GM23338 (cell line): ENCODE data around the gene C11orf21. TPM values are rescaled to one million over a fixed set of nuclear protein-coding genes. Genes with fewer than 3 reads are reported as not detected.

Experiments
- ATAC-seq: fragments of 200-7000 bp; cut with Tn5 transposase; 3 replicates; pipeline ENCODE4 v1.9.1; 2020
- DNase-seq: peaks from one replicate; pipeline ENCODE4 v3.0.0-alpha.2; 2015; ENCODE audit warnings: low spot score
- H2AFZ ChIP-seq: fragments of 200-600 bp; sonication (generic); 2 replicates; pipeline ENCODE4 v1.8.0; 2016; ENCODE audit warnings: antibody characterized with exemption, mild to moderate bottlenecking, moderate library complexity
- H3F3A ChIP-seq: fragments of 200-600 bp; sonication (generic); replicated peaks from 2 replicates; pipeline ENCODE4 v1.8.0; 2017; ENCODE audit warnings: antibody characterized with exemption, mixed run types, low read depth
- H3K27ac ChIP-seq: fragments of 200-600 bp; sonication (generic); 2 replicates; pipeline ENCODE4 v1.6.1; 2016; ENCODE audit warnings: low read depth
- H3K27me3 ChIP-seq: fragments of 200-600 bp; sonication (generic); 2 replicates; pipeline ENCODE4 v1.8.0; 2016; ENCODE audit warnings: mild to moderate bottlenecking, mixed run types, moderate library complexity; ENCODE audit not compliant: insufficient read depth
- H3K36me3 ChIP-seq: fragments of 200-600 bp; sonication (generic); 2 replicates; pipeline ENCODE4 v1.8.0; 2016; ENCODE audit warnings: mild to moderate bottlenecking; ENCODE audit not compliant: insufficient read depth
- H3K4me1 ChIP-seq: fragments of 200-600 bp; sonication (generic); 2 replicates; pipeline ENCODE4 v1.8.0; 2016; ENCODE audit warnings: mild to moderate bottlenecking, moderate library complexity; ENCODE audit not compliant: insufficient read depth
- H3K4me2 ChIP-seq: fragments of 200-600 bp; sonication (generic); 2 replicates; pipeline ENCODE4 v1.7.1; 2017; ENCODE audit warnings: mixed run types
- H3K4me3 ChIP-seq: fragments of 200-600 bp; sonication (generic); 2 replicates; pipeline ENCODE4 v1.6.1; 2016; ENCODE audit warnings: mixed run types
- H3K79me2 ChIP-seq: fragments of 200-600 bp; sonication (generic); replicated peaks from 2 replicates; pipeline ENCODE4 v1.8.0; 2017; ENCODE audit warnings: mild to moderate bottlenecking; ENCODE audit not compliant: insufficient read depth
- H3K9me2 ChIP-seq: fragments of 200-600 bp; sonication (generic); 2 replicates; pipeline ENCODE4 v1.8.0; 2017; ENCODE audit not compliant: insufficient read depth
- H4K20me1 ChIP-seq: fragments of 200-600 bp; sonication (generic); replicated peaks from 2 replicates; pipeline ENCODE4 v1.8.0; 2017; ENCODE audit warnings: mild to moderate bottlenecking; ENCODE audit not compliant: insufficient read depth
- H3K27ac Mint-ChIP-seq: 2 replicates; pipeline ENCODE4 v1.8.0; 2020; ENCODE audit warnings: inconsistent platforms, mild to moderate bottlenecking, moderate library complexity, mixed read lengths
- H3K27me3 Mint-ChIP-seq: 3 replicates; pipeline ENCODE4 v1.8.0; 2022; ENCODE audit warnings: low read depth, mild to moderate bottlenecking, moderate library complexity, mixed read lengths, inconsistent platforms; ENCODE audit not compliant: insufficient read depth, poor library complexity
- H3K36me3 Mint-ChIP-seq: 3 replicates; pipeline ENCODE4 v1.8.0; 2021; ENCODE audit warnings: low read depth, mild to moderate bottlenecking, inconsistent platforms, moderate library complexity, mixed read lengths
- H3K4me1 Mint-ChIP-seq: 3 replicates; pipeline ENCODE4 v1.8.0; 2020; ENCODE audit warnings: mild to moderate bottlenecking, inconsistent platforms, mixed read lengths
- H3K4me3 Mint-ChIP-seq: 3 replicates; pipeline ENCODE4 v1.8.0; 2021; ENCODE audit warnings: moderate library complexity, mild to moderate bottlenecking, inconsistent platforms, mixed read lengths
- H3K9me3 Mint-ChIP-seq: 3 replicates; pipeline ENCODE4 v1.8.0; 2020; ENCODE audit warnings: moderate library complexity, mild to moderate bottlenecking, inconsistent platforms, mixed read lengths
- ETS1 ChIP-seq: IDR thresholded peaks from 2 replicates; pipeline ENCODE4 v1.6.1; 2016; ENCODE audit warnings: antibody characterized with exemption
- EZH2 ChIP-seq: fragments of 200-600 bp; sonication (generic); IDR thresholded peaks from one replicate; pipeline ENCODE4 v1.8.0; 2017; ENCODE audit warnings: antibody characterized with exemption, mild to moderate bottlenecking, low read depth; ENCODE audit not compliant: unreplicated experiment
- EZH2phosphoT487 ChIP-seq: fragments of 200-600 bp; sonication (generic); IDR thresholded peaks from one replicate; pipeline ENCODE4 v1.8.1; 2018; ENCODE audit warnings: antibody characterized with exemption; ENCODE audit not compliant: unreplicated experiment
- JUNB ChIP-seq: IDR thresholded peaks from one replicate; pipeline ENCODE4 v1.6.1; 2016; ENCODE audit warnings: antibody characterized with exemption; ENCODE audit not compliant: unreplicated experiment
- POLR2AphosphoS5 ChIP-seq: IDR thresholded peaks from 2 replicates; pipeline ENCODE4 v1.6.1; 2016; ENCODE audit warnings: antibody characterized with exemption, low read depth
- REST ChIP-seq: IDR thresholded peaks from one replicate; pipeline ENCODE4 v1.6.1; 2018; ENCODE audit warnings: antibody characterized with exemption; ENCODE audit not compliant: unreplicated experiment
- ZNF331 ChIP-seq: fragments of 250-450 bp; sonication (Bioruptor Pico); IDR thresholded peaks from 2 replicates; pipeline ENCODE4 v1.5.0; 2020; ENCODE audit warnings: low read depth, mild to moderate bottlenecking, moderate library complexity
- ZNF462 ChIP-seq: fragments of 250-450 bp; sonication (Bioruptor Pico); IDR thresholded peaks from 2 replicates; pipeline ENCODE4 v1.5.0; 2020; ENCODE audit warnings: mild to moderate bottlenecking, moderate library complexity
- polyA plus RNA-seq: library from polyadenylated mRNA; unstranded; fragments of >200 nt; fragmentation: Nextera tagmentation; extraction: Ambion mirVana; gene quantifications from 2 replicates; pipeline ENCODE4 v1.2.1, GENCODE V29; 2016
- total RNA-seq: library from RNA; depleted of rRNA; stranded (reverse); fragments of >200 nt; shearing (Covaris generic); gene quantifications from 2 replicates; pipeline ENCODE4 v1.2.3, GENCODE V29; 2014

The C11orf21 gene
- total and polyA plus RNA-seq, 2 experiments from 2014 or later: not detected

- H3K27me3 ChIP-seq: no peaks in the 10 kb centered on the region
- no peaks in the 10 kb centered on the region for H3K36me3 ChIP-seq
- H3K4me3 ChIP-seq: no peak overlapping the region
- no peak overlapping the region for H3K4me2 ChIP-seq
- no peaks in the 10 kb centered on the region for H3K9me2 ChIP-seq
- no peak for TF ChIP-seq POLR2AphosphoS5
- TF ChIP-seq ETS1: no peak
- no peak for TF ChIP-seq EZH2phosphoT487
- no peak for TF ChIP-seq REST
- no peak for TF ChIP-seq JUNB
- no peak for ATAC-seq
- H3K79me2 ChIP-seq: no peaks in the 10 kb centered on the region
- peaks cover 3% of the 10 kb centered on the region; the same call in 1 of the 3 replicates for H3K9me3 Mint-ChIP-seq
- peaks cover 10% of the 10 kb centered on the region for H3K27me3 Mint-ChIP-seq
- no peak for DNase-seq
- H2AFZ ChIP-seq: no peak overlapping the region
- H3K4me1 Mint-ChIP-seq: no peaks in the 10 kb centered on the region
- no peaks in the 10 kb centered on the region for H4K20me1 ChIP-seq
- H3F3A ChIP-seq: no peaks in the 10 kb centered on the region
- H3K27ac Mint-ChIP-seq: no peak overlapping the region
- no peaks in the 10 kb centered on the region for H3K4me1 ChIP-seq
- H3K4me3 Mint-ChIP-seq: no peak overlapping the region
- no peaks in the 10 kb centered on the region; the same call in 2 of the 3 replicates for H3K36me3 Mint-ChIP-seq
- H3K27ac ChIP-seq: no peak overlapping the region
Observed at GRCh38 chr11:2315395-2316168, 13.9 kb upstream of the C11orf21 start.

- Mint-ChIP-seq H3K27me3 (peaks cover 10% of the 10 kb centered on the region), H3K9me3 (peaks cover 3% of the 10 kb centered on the region; the same call in 1 of the 3 replicates), H3K4me1 (no peaks in the 10 kb centered on the region), H3K36me3 (no peaks in the 10 kb centered on the region; the same call in 2 of the 3 replicates), H3K4me3 (no peak overlapping the region), H3K27ac (no peak overlapping the region)
- no peak overlapping the region for H3K4me3 ChIP-seq
- H3K9me2 ChIP-seq: no peaks in the 10 kb centered on the region
- H3K27me3 ChIP-seq: no peaks in the 10 kb centered on the region
- no peaks in the 10 kb centered on the region for H4K20me1 ChIP-seq
- no peak; the same call in 2 of the 3 replicates for ATAC-seq
- H3K36me3 ChIP-seq: no peaks in the 10 kb centered on the region
- no peak overlapping the region for H3K4me2 ChIP-seq
- H3K4me1 ChIP-seq: no peaks in the 10 kb centered on the region
- H3K27ac ChIP-seq: no peak overlapping the region
- no peak overlapping the region for H2AFZ ChIP-seq
- H3K79me2 ChIP-seq: no peaks in the 10 kb centered on the region
- no peaks in the 10 kb centered on the region for H3F3A ChIP-seq
- DNase-seq: no peak
- TF ChIP-seq EZH2phosphoT487 (no peak), JUNB (no peak), POLR2AphosphoS5 (no peak), EZH2 (no peak), ZNF331 (CRISPR knock-in tag) (no peak), ZNF462 (CRISPR knock-in tag) (no peak)
Observed at GRCh38 chr11:2314525-2315394, 13.0 kb upstream of the C11orf21 start.
